HG03571 (cell line): ENCODE results near the gene XPO5.

Experiments used
- ATAC-seq: cut with Tn5 transposase; IDR thresholded peaks from one replicate; pipeline ENCODE4 v1.9.1; 2021; ENCODE audit not compliant: unreplicated experiment

XPO5 gene

GRCh38 chr6:43520097-43520496, 55.7 kb downstream of the XPO5 start:
- no peak for ATAC-seq

- ATAC-seq, result no peak
Observed at GRCh38 chr6:43517505-43518357, 58.1 kb downstream of the XPO5 start.

- ATAC-seq, result peak; percentile 79
Observed at GRCh38 chr6:43516697-43517504, 58.9 kb downstream of the XPO5 start, which contains the start of the genes POLR1C and YIPF3. POLR1C (plus strand) TSS chr6:43517089; CDS start chr6:43517110, 21 bp downstream. YIPF3 (minus strand) TSS chr6:43516926; CDS start chr6:43516807, 119 bp downstream.

- ATAC-seq, result no peak
Observed at GRCh38 chr6:43516367-43516696, 59.5 kb downstream of the XPO5 start.

- no peak for ATAC-seq
Observed at GRCh38 chr6:43515808-43516207, 60.0 kb downstream of the XPO5 start.

DNA sequence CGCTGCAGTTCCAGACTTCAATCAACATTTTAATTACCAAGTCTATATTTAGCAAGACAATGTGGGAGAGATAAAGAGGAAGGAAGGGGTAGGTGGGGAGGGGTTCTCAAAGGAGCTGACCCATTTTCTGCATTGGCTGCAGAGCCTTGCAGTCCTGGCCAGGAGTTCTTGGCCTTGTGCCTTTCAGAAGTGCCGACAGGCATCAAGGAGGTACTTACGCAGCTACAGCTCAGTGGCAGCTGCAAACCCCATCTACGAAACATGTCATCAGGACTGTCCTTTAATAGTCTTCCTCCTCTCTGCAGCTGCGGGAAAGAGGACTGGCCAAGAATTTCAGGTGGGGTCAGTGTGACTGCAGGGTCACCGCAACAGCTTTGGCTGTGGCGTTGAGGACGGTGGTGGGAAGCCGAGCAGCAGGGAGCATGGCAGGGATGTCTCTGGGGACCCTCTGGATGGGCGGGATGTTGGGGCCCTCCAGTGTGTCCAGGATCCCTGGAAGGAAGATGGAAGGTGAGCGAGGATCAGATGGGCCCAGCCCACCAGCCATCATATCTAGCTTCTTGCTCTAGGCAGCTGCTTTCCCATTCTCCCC, 63.9 kb downstream of the XPO5 start:
- no peak for ATAC-seq

GRCh38 chr6:43510827-43511163, 65.0 kb downstream of the XPO5 start:
- no peak for ATAC-seq

GRCh38 chr6:43509984-43510826, 65.6 kb downstream of the XPO5 start, which contains the start of gene LRRC73:
LRRC73 (minus strand) TSS chr6:43510346; CDS start chr6:43509785, 561 bp downstream.
- ATAC-seq, result peak; percentile 54

- ATAC-seq, result peak; percentile 6
Observed at GRCh38 chr6:43509142-43509983, 66.5 kb downstream of the XPO5 start.

- no peak for ATAC-seq
Observed at GRCh38 chr6:43508481-43509141, 67.2 kb downstream of the XPO5 start.

GRCh38 chr6:43506667-43507471, 69.0 kb downstream of the XPO5 start:
- no peak for ATAC-seq

DNA sequence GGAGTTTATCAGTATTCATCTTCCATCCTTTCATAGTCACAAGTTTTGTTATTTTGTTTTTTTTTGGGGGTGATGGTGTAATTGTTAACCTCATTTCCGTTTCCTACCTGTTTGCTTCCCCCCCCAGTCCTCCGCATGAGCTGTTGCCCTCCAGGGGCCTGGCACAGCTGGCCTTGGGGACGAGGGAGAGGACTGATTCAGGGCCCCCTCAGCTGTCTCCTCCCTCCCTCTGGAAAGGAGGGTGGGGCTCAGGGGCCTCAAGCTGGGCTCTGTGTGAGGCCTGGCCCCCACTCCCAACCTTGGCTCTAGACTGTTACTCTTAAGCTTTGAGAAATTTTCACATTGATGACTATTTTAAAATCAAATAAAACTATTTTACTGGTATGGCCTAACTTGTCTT, 69.7 kb downstream of the XPO5 start:
- ATAC-seq, result no peak

DNA sequence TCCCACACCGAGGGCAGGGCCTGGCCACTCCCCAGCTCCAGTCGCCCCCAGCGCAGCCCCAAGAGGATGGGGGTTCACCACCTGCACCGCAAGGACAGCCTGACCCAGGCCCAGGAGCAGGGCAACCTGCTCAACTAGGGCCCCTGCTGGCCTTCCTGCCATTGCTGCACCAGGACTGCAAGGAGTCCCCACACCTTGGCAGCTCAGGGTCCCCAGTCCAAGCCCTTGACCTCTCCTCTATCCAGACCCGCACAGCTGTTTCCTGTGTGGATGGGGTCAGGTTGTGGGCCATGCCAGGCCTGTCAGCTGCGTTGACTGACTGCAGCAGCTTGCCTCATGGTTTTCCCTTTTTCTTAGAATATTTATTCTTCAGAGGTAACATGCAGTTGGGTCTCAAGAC, 70.1 kb downstream of the XPO5 start:
- no peak for ATAC-seq

- ATAC-seq, result no peak
Observed at GRCh38 chr6:43504756-43505593, 70.9 kb downstream of the XPO5 start.

DNA sequence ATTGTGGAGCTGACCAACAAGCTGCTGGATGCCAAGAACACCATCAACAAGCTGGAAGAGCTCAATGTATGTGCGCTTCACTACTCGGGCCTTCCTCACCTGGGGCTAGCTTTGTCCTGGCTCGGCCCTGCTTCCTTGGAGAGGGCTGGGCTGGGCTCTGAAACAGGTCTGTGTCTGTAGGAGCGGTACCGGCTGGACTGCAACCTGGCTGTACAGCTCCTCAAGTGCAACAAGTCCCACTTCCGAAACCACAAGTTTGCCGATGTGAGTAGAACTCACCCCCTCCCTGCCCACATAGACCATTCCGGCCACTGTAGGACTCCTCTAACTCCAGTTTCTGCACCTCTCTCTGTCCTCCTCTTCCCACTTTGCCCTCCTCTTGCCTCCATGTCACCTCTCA, 72.4 kb downstream of the XPO5 start:
- ATAC-seq, result no peak

DNA sequence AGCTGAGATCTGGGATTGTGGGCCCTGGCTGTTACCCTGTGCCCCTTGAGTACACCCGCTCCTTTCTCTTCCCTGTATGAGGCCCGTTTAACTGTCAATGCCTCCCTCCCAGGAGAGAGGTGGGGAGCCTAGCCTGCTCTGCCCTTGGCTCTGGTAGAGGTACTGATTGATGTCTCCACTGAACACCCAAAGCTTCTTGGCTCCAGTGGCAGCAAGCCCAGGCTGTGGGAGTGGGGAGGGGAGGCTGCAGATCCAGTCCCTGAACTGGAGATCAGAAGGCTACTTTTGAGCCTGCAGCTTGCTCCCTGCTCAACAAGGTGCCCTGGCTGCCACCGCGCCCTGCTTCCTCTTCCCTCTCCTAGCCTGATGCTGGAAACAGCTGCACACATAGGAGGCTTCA, 73.2 kb downstream of the XPO5 start:
- no peak for ATAC-seq

GRCh38 chr6:43500921-43501320, 74.9 kb downstream of the XPO5 start:
- no peak for ATAC-seq
